ENCODE data around the gene UPK3A.

DNA sequence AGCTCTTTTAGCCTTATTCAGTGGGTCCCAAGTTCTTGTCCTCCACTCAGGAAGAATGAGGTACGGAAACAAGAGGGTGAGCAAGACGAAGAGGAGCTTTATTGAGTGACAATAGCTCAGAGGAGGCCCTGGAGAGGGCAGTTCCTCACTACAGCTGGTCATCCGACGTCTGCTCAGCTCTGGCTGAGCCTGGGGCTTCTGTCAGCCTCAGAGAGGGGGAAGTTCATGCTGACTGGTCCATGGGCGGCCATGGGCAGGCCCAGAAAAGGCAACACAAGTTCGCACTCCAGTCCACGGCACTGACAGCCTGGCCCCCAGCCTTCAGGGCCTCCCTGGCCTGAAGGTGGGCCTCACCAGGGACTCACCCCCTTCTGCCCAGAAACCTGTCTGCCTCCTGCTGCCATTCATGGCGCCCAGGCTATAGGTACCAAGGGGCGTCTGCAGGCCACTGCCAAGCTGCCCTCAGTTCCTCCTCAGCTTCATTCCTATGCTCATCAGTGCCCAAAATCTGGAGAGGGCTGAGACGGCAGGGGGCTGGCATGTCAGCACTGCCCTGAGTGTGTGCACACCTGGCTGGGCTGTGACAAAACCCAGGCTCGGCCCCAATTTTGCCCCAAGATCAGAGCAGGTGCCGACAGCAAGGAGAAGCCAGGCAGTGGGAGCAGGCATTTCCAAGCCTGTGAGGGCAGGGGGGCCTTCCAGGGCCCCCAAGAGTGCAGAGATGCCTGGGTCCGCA, 22.4 kb upstream of the UPK3A start:
- TF ChIP-seq EZH2 (conservative IDR thresholded peaks at IDR 0.05; ENCODE audit: low read depth, low read length) (no peak), ATF7 (IDR thresholded peaks at IDR 0.05) (no peak), ATF7 (CRISPR knock-in tag; IDR thresholded peaks at IDR 0.05) (no peak), POLR2AphosphoS5 (IDR thresholded peaks at IDR 0.05; ENCODE audit: low read depth, low read length) (no peak), TARDBP (CRISPR knock-in tag; IDR thresholded peaks at IDR 0.05) (no peak), PHF8 (CRISPR knock-in tag; IDR thresholded peaks at IDR 0.05) (no peak)
- TF ChIP-seq, protein P1, sequence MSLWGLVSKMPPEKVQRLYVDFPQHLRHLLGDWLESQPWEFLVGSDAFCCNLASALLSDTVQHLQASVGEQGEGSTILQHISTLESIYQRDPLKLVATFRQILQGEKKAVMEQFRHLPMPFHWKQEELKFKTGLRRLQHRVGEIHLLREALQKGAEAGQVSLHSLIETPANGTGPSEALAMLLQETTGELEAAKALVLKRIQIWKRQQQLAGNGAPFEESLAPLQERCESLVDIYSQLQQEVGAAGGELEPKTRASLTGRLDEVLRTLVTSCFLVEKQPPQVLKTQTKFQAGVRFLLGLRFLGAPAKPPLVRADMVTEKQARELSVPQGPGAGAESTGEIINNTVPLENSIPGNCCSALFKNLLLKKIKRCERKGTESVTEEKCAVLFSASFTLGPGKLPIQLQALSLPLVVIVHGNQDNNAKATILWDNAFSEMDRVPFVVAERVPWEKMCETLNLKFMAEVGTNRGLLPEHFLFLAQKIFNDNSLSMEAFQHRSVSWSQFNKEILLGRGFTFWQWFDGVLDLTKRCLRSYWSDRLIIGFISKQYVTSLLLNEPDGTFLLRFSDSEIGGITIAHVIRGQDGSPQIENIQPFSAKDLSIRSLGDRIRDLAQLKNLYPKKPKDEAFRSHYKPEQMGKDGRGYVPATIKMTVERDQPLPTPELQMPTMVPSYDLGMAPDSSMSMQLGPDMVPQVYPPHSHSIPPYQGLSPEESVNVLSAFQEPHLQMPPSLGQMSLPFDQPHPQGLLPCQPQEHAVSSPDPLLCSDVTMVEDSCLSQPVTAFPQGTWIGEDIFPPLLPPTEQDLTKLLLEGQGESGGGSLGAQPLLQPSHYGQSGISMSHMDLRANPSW (CRISPR knock-in tag; IDR thresholded peaks at IDR 0.05; ENCODE audit: borderline replicate concordance), result no peak
- TF ChIP-seq, protein P2, sequence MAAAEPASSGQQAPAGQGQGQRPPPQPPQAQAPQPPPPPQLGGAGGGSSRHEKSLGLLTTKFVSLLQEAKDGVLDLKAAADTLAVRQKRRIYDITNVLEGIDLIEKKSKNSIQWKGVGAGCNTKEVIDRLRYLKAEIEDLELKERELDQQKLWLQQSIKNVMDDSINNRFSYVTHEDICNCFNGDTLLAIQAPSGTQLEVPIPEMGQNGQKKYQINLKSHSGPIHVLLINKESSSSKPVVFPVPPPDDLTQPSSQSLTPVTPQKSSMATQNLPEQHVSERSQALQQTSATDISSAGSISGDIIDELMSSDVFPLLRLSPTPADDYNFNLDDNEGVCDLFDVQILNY (CRISPR knock-in tag; conservative IDR thresholded peaks at IDR 0.05), result no peak
- TF ChIP-seq, protein P3, sequence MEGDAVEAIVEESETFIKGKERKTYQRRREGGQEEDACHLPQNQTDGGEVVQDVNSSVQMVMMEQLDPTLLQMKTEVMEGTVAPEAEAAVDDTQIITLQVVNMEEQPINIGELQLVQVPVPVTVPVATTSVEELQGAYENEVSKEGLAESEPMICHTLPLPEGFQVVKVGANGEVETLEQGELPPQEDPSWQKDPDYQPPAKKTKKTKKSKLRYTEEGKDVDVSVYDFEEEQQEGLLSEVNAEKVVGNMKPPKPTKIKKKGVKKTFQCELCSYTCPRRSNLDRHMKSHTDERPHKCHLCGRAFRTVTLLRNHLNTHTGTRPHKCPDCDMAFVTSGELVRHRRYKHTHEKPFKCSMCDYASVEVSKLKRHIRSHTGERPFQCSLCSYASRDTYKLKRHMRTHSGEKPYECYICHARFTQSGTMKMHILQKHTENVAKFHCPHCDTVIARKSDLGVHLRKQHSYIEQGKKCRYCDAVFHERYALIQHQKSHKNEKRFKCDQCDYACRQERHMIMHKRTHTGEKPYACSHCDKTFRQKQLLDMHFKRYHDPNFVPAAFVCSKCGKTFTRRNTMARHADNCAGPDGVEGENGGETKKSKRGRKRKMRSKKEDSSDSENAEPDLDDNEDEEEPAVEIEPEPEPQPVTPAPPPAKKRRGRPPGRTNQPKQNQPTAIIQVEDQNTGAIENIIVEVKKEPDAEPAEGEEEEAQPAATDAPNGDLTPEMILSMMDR (CRISPR knock-in tag; IDR thresholded peaks at IDR 0.05), result no peak
